HCT116 (cell line): ENCODE data around the gene FAM227A. TPM values are rescaled to one million over a fixed set of nuclear protein-coding genes. Genes with fewer than 3 reads are reported as not detected.

ENCODE experiments used
- ATAC-seq: fragments of 200-7000 bp; cut with Tn5 transposase; 2 replicates; pipeline ENCODE4 v1.9.1; 2020; ENCODE audit warnings: mild to moderate bottlenecking, moderate library complexity
- BruUV-seq: library from RNA; stranded (reverse); fragments of 400-500 nt; replicated peaks from 2 replicates; lab custom pipeline; 2021; lab: Mats Ljungman, UMichigan
- CTCF ChIA-PET: fragments of 300-600 bp; sonication (Branson Sonifier 250); formaldehyde crosslinking; loops from one replicate; lab custom pipeline; 2021; ENCODE audit warnings: antibody characterized with exemption; lab: Charles Lee
- POLR2A ChIA-PET: fragments of 300-600, 350-600 bp; sonication (Branson Sonifier 250); formaldehyde crosslinking; loops from one replicate; lab custom pipeline; 2021; ENCODE audit warnings: antibody characterized with exemption; lab: Charles Lee
- RAD21 ChIA-PET, 2 experiments: fragments of 300-600 bp; sonication (Branson Sonifier 250); formaldehyde crosslinking; loops; one replicate each; lab custom pipeline; 2023; ENCODE audit warnings: low total read pairs in 2 of 2; ENCODE audit not compliant: uncharacterized antibody in 2 of 2, unreplicated experiment in 2 of 2, low non-redundant PET in 1 of 2; lab: Charles Lee
- DNase-seq: peaks from one replicate; pipeline ENCODE4 v3.0.0-alpha.2; 2010; ENCODE audit warnings: low read depth, low spot score
- H2AFZ ChIP-seq: fragments of 200-600 bp; shearing (Covaris generic), sonication (generic); 2 replicates; pipeline ENCODE4 v1.6.1; 2017; ENCODE audit warnings: low read depth, mixed run types, mixed read lengths, antibody characterized with exemption, low read length; ENCODE audit not compliant: poor library complexity, severe bottlenecking
- H3K27ac ChIP-seq: 2 replicates; pipeline ENCODE4 v1.5.1; 2012; ENCODE audit warnings: low read depth, low read length
- H3K27me3 ChIP-seq: fragments of 200-600 bp; sonication (generic); 2 replicates; pipeline ENCODE4 v1.6.1; 2016; ENCODE audit warnings: mixed run types, low read length, mixed read lengths; ENCODE audit not compliant: insufficient read depth
- H3K36me3 ChIP-seq, 2 experiments: fragments of 200-500 bp in 1 of 2; fragments of 200-600 bp in 1 of 2; sonication (Bioruptor generic) in 1 of 2; sonication (generic) in 1 of 2; 2 replicates each; pipeline versions ENCODE4 v1.5.1 to v1.6.1; 2014 to 2016; ENCODE audit warnings: low read length in 2 of 2, inconsistent platforms in 1 of 2, mixed read lengths in 1 of 2, mixed run types in 1 of 2; ENCODE audit not compliant: insufficient read depth in 2 of 2, control insufficient read depth in 1 of 2
- H3K4me1 ChIP-seq, 2 experiments: fragments of 200-600 bp in 1 of 2; sonication (generic) in 1 of 2; 2 replicates each; pipeline versions ENCODE4 v1.5.1 to v1.6.1; 2012 to 2017; ENCODE audit warnings: low read length in 2 of 2, inconsistent platforms in 1 of 2, mild to moderate bottlenecking in 1 of 2, mixed read lengths in 1 of 2, mixed run types in 1 of 2, moderate library complexity in 1 of 2; ENCODE audit not compliant: insufficient read depth in 2 of 2, control insufficient read depth in 1 of 2
- H3K4me2 ChIP-seq: fragments of 200-600 bp; sonication (generic); 2 replicates; pipeline ENCODE4 v1.6.1; 2017; ENCODE audit warnings: mixed run types, low read length, mixed read lengths
- H3K4me3 ChIP-seq, 2 experiments: fragments of 200-600 bp in 1 of 2; sonication (generic) in 1 of 2; replicated peaks in 1 of 2; 2 replicates each; pipeline ENCODE4 v1.5.1; 2011 to 2016; ENCODE audit warnings: low read length in 2 of 2, control low read depth in 1 of 2, low read depth in 1 of 2, mild to moderate bottlenecking in 1 of 2, mixed read lengths in 1 of 2, mixed run types in 1 of 2
- H3K79me2 ChIP-seq: fragments of 200-600 bp; sonication (generic); 2 replicates; pipeline ENCODE4 v1.6.1; 2017; ENCODE audit warnings: mild to moderate bottlenecking, mixed run types, low read length, moderate library complexity, mixed read lengths; ENCODE audit not compliant: insufficient read depth
- H3K9ac ChIP-seq: fragments of 200-600 bp; sonication (generic); 2 replicates; pipeline ENCODE4 v1.6.1; 2016; ENCODE audit warnings: low read length, mixed read lengths
- H3K9me2 ChIP-seq: fragments of 200-600 bp; sonication (generic), shearing (Covaris generic); 2 replicates; pipeline ENCODE4 v1.6.1; 2017; ENCODE audit warnings: mixed run types, mild to moderate bottlenecking, moderate library complexity; ENCODE audit not compliant: insufficient read depth
- H3K9me3 ChIP-seq, 2 experiments: fragments of 200-500 bp in 1 of 2; fragments of 200-600 bp in 1 of 2; sonication (Bioruptor generic) in 1 of 2; sonication (generic) in 1 of 2; 2 replicates each; pipeline ENCODE4 v1.6.1; 2014 to 2017; ENCODE audit warnings: low read length in 2 of 2, mixed read lengths in 2 of 2, inconsistent platforms in 1 of 2, low read depth in 1 of 2, mild to moderate bottlenecking in 1 of 2, mixed run types in 1 of 2, moderate library complexity in 1 of 2; ENCODE audit not compliant: control insufficient read depth in 1 of 2, insufficient read depth in 1 of 2
- H4K20me1 ChIP-seq: fragments of 200-600 bp; sonication (generic), shearing (Covaris generic); 2 replicates; pipeline ENCODE4 v1.6.1; 2017; ENCODE audit warnings: mixed run types, mild to moderate bottlenecking, moderate library complexity; ENCODE audit not compliant: insufficient read depth
- CEBPB ChIP-seq: IDR thresholded peaks from 2 replicates; pipeline ENCODE4 v1.6.1; 2012; ENCODE audit warnings: low read depth
- EGR1 ChIP-seq: IDR thresholded peaks from 2 replicates; pipeline ENCODE4 v1.6.1; 2012; ENCODE audit warnings: low read depth
- ELF1 ChIP-seq: IDR thresholded peaks from 2 replicates; pipeline ENCODE4 v1.6.1; 2012; ENCODE audit warnings: low read depth, borderline replicate concordance
- EZH2 ChIP-seq: fragments of 200-600 bp; sonication (generic); IDR thresholded peaks from 2 replicates; pipeline ENCODE4 v1.6.1; 2017; ENCODE audit warnings: antibody characterized with exemption, mixed run types
- JUND ChIP-seq: IDR thresholded peaks from 2 replicates; pipeline ENCODE4 v1.6.1; 2012
- POLR2A ChIP-seq: IDR thresholded peaks from 2 replicates; pipeline ENCODE4 v1.7.0; 2011; ENCODE audit warnings: borderline replicate concordance; ENCODE audit not compliant: insufficient read depth, insufficient read length; ENCODE audit errors: extremely low read depth
- POLR2AphosphoS5 ChIP-seq: IDR thresholded peaks from 2 replicates; pipeline ENCODE4 v1.6.1; 2011; ENCODE audit warnings: mild to moderate bottlenecking, low read depth, low read length, moderate library complexity
- SP1 ChIP-seq: IDR thresholded peaks from 2 replicates; pipeline ENCODE4 v1.6.1; 2012; ENCODE audit warnings: low read depth
- SRF ChIP-seq: IDR thresholded peaks from 2 replicates; pipeline ENCODE4 v1.6.1; 2012; ENCODE audit warnings: low read depth
- YY1 ChIP-seq: IDR thresholded peaks from 2 replicates; pipeline ENCODE4 v1.6.1; 2011; ENCODE audit warnings: low read length, low read depth, moderate library complexity, mild to moderate bottlenecking; ENCODE audit not compliant: insufficient replicate concordance; ENCODE audit errors: extremely low read depth
- intact Hi-C: fragments of 100-400 bp; cut with micrococcal nuclease; formaldehyde crosslinking; loops from 2 replicates; pipeline ENCODE4 v1.10.0; 2022
- total RNA-seq: library from RNA; stranded (reverse); gene quantifications from one replicate; pipeline ENCODE4 v1.2.1, GENCODE V29; 2021; ENCODE audit not compliant: unreplicated experiment
- TF ChIP-seq, protein P1 (sequence below): IDR thresholded peaks from 2 replicates; pipeline ENCODE4 v1.6.1; 2011; ENCODE audit warnings: mild to moderate bottlenecking, low read length, moderate library complexity; ENCODE audit not compliant: insufficient replicate concordance; ENCODE audit errors: extremely low read depth

FAM227A gene
- total RNA-seq, 1 experiment from 2014 or later, result 3.9 TPM

DNA sequence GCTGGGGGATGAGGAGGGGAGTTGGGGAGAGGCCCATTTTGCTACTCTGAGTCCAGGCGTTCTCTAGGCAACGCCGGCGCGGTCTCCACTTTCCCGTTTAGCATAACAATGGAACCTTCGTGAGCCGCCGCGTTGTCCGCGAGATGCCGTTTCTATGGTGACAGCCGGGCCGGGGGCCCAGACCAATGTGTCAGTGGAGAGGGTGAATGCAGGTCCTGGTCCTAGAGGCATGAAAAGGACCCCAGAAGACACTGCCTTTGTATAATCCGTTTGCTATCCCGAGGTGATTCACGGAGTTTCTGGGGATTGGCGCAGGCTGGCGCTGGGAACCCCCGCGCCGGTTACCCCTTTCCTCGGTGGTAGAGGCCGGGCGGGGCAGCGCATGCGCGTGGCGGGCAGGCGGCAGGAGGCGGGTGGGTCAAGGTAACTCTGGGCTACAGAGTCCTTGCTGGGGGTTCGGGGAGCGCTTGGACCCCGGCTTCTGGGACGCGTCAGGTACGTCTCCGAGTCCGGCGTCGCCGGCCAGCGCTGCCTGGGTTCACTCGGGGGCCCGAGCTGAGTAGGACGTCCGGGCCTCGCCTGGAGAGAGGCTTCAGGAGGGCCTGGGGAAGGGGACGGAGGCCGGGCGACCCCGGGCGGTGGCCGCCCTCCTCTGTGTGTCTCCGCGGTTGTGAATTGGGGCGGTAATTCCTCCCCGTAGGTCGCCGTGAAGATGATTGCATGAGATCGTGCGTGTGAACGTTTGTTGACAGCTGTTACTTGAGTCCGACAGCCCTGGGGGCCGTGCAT lies at the start of gene FAM227A, which contains the start of gene CBY1 (continued):
- TF ChIP-seq, protein P1, sequence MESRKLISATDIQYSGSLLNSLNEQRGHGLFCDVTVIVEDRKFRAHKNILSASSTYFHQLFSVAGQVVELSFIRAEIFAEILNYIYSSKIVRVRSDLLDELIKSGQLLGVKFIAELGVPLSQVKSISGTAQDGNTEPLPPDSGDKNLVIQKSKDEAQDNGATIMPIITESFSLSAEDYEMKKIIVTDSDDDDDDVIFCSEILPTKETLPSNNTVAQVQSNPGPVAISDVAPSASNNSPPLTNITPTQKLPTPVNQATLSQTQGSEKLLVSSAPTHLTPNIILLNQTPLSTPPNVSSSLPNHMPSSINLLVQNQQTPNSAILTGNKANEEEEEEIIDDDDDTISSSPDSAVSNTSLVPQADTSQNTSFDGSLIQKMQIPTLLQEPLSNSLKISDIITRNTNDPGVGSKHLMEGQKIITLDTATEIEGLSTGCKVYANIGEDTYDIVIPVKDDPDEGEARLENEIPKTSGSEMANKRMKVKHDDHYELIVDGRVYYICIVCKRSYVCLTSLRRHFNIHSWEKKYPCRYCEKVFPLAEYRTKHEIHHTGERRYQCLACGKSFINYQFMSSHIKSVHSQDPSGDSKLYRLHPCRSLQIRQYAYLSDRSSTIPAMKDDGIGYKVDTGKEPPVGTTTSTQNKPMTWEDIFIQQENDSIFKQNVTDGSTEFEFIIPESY, result peak; percentile 53
- TF ChIP-seq EZH2 (no peak), SRF (no peak), JUND (peak; percentile 48; the same call in 1 of the 2 replicates), EGR1 (no peak), POLR2AphosphoS5 (peak; percentile 73)
- TF ChIP-seq, all 23 proteins: peak for 6

DNA sequence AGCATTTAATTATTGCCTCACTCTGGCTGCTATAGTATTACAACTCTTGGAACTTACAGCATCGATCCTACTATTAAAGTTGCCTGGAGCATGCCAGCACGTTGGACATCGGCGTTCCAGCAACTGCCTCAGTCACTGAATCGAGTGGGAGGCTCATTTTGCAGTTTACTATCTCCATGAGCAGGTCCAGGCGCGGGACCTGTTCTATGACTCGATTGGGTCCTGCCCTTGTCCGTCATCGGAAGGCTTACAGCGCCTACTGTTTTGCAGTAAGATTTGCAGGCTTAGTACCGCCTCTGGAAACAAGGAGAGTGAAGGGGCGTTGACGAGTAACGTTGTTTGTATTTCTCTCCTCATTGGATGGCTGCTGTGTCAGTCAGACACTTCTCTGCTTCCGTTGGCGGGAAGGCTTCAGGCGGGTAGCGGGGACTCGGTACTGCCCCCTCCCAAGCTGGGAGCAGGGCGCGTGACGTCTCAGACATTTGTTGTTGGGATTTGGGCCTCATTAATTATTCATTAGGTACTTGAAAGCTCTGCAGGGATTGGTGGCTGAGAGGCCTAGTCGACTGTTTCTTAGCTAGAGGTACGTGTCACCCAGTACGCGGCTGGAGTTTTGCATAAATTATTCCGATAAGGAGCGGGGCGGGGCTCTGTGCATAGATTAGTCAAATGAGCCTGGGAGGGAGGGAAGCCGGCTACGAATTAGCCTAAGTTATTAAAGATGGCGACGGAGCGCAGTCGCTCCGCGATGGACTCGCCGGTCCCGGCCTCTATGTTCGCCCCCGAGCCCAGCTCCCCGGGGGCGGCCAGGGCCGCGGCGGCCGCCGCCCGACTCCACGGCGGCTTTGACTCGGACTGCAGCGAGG lies 49.3 kb upstream of the FAM227A start, which contains the start of gene GTPBP1:
TSS of gene GTPBP1 (plus strand) at position 710 of the 866 bp plus-strand sequence. CDS start at position 722, 12 bp downstream.
- Histone ChIP-seq H3K9ac (peak within 1 kb of the TSS; percentile 93), H3K4me3 (peak within 1 kb of the TSS; percentile 85 to 91), H3K9me2 (no peaks in the 10 kb centered on the region), H3K9me3 (no peaks in the 10 kb centered on the region), H3K27me3 (no peaks in the 10 kb centered on the region), H3K27ac (peak within 1 kb of the TSS; percentile 84), H2AFZ (no peak within 1 kb of the TSS), H3K4me2 (peak within 1 kb of the TSS; percentile 88), H3K4me1 (peaks cover 21 to 45% of the 10 kb centered on the region in 2 experiments), H4K20me1 (no peaks in the 10 kb centered on the region), H3K79me2 (peaks cover 46% of the 10 kb centered on the region), H3K36me3 (peaks cover 0 to 9% of the 10 kb centered on the region in 2 experiments; a peak in 2 of 4 replicates)
- ChIA-PET POLR2A (interaction anchor here (0.8 to 1.9 kb wide), 6 partner anchors 9 to 49 kb away, joined by 3 to 14 read pairs (median 5); partner anchors contain the start of gene TOMM22), CTCF (interaction anchor here (0.8 to 1.0 kb wide), 5 partner anchors 19 to 653 kb away, joined by 3 to 4 read pairs (median 4); partner anchors contain the start of gene TOMM22), RAD21 (interaction anchor here (0.6 to 0.9 kb wide), 3 partner anchors 24 to 229 kb away, joined by 3 to 6 read pairs (median 4); partner anchors contain the start of gene TOMM22 (in 1 of the 2))
- intact Hi-C loops, result no loop called here
- no TSS peak for BruUV-seq
- peak; percentile 73 for TF ChIP-seq POLR2A
- peak; percentile 90 for TF ChIP-seq YY1
- peak; percentile 83 for TF ChIP-seq POLR2AphosphoS5
- TF ChIP-seq SRF, result peak; percentile 65; the same call in 1 of the 2 replicates
- TF ChIP-seq SP1, result peak; percentile 100
- no peak for TF ChIP-seq ELF1
- TF ChIP-seq CEBPB, result no peak
- peak; percentile 100 for DNase-seq
- peak; percentile 84 for ATAC-seq
